Vagina (tissue), 2 donors: Measurements from ENCODE around the gene PCNX1. TPM values are rescaled to one million over a fixed set of nuclear protein-coding genes. Genes with fewer than 3 reads are reported as not detected.

Source experiments
- DNase-seq, 2 donors: peaks; one replicate each; pipeline ENCODE4 v3.0.0-alpha.2; 2017; ENCODE audit errors: extremely low spot score in 2 of 2
- H3K27ac ChIP-seq: fragments of 200-600 bp; sonication (generic); one replicate; pipeline ENCODE4 v1.5.1; 2019
- H3K27me3 ChIP-seq: fragments of 200-600 bp; sonication (generic); one replicate; pipeline ENCODE4 v1.5.1; 2019
- H3K36me3 ChIP-seq, 2 donors: fragments of 200-600 bp; sonication (generic); one replicate each; pipeline ENCODE4 v1.5.1; 2017 to 2019
- H3K4me1 ChIP-seq: fragments of 200-600 bp; sonication (generic); one replicate; pipeline ENCODE4 v1.5.1; 2019
- H3K4me3 ChIP-seq, 2 donors: fragments of 200-600 bp; sonication (generic); 1 replicate in 1 of 2; 2 replicates in 1 of 2; pipeline ENCODE4 v1.5.1; 2016 to 2019
- H3K9me3 ChIP-seq: fragments of 200-600 bp; sonication (generic); one replicate; pipeline ENCODE4 v1.5.1; 2019
- POLR2A ChIP-seq, 2 donors: fragments of 450-650 bp; IDR thresholded peaks; one replicate each; pipeline ENCODE4 v1.6.1; 2017; ENCODE audit warnings: antibody characterized with exemption in 2 of 2, mild to moderate bottlenecking in 2 of 2, moderate library complexity in 2 of 2
- POLR2AphosphoS5 ChIP-seq, 2 donors: sonication (generic); formaldehyde crosslinking; IDR thresholded peaks; one replicate each; pipeline ENCODE4 v1.9.0; 2017; ENCODE audit warnings: antibody characterized with exemption in 2 of 2, mild to moderate bottlenecking in 2 of 2, low read depth in 1 of 2; ENCODE audit not compliant: insufficient read depth in 1 of 2
- intact Hi-C: fragments of 100-400 bp; cut with DNase I; formaldehyde crosslinking; loops from one replicate; pipeline ENCODE4 v1.15.1; 2023
- total RNA-seq: library from RNA; depleted of rRNA; stranded (reverse); fragments of >200 nt; gene quantifications from one replicate; pipeline ENCODE4 v1.2.3, GENCODE V29; 2016
- TF ChIP-seq, protein P1 (sequence below), 3 experiments: fragments of 450-650 bp in 2 of 3; fragments of 200-600 bp in 1 of 3; sonication (generic) in 1 of 3; IDR thresholded peaks; one replicate each; pipeline ENCODE4 v1.5.1; 2017 to 2019; ENCODE audit warnings: antibody characterized with exemption in 3 of 3, mild to moderate bottlenecking in 2 of 3, moderate library complexity in 2 of 3

The PCNX1 gene
- total RNA-seq, 1 donor from 2014 or later: 59.7 TPM

DNA sequence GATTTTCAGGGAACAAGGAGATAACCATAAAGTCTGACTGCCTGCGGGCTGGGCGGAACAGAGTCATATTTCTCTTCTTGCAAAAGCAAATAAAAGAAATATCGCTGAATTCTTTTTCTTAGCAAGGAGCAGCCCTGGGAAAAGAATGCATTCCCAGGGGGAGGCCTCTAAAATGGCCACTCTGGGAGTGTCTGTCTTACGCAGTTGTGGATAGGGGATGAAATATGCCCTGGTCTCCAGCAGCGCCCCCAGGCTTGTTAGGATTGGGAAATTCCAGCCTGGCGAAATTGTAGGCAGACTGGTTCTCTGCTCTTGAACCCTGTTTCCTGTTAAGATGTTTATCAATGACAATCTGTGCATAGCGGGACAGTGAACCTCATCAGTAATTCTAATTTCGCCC lies 40.5 kb downstream of the PCNX1 start:
- intact Hi-C loops: no loop called here
- no peaks in the 10 kb centered on the region for H3K27me3 ChIP-seq
- TF ChIP-seq POLR2A (IDR thresholded peaks at IDR 0.05) (no peak), POLR2AphosphoS5 (IDR thresholded peaks at IDR 0.05; ENCODE audit: insufficient read depth in 1 of 2, low read depth in 1 of 2) (no peak)
- TF ChIP-seq, protein P1, sequence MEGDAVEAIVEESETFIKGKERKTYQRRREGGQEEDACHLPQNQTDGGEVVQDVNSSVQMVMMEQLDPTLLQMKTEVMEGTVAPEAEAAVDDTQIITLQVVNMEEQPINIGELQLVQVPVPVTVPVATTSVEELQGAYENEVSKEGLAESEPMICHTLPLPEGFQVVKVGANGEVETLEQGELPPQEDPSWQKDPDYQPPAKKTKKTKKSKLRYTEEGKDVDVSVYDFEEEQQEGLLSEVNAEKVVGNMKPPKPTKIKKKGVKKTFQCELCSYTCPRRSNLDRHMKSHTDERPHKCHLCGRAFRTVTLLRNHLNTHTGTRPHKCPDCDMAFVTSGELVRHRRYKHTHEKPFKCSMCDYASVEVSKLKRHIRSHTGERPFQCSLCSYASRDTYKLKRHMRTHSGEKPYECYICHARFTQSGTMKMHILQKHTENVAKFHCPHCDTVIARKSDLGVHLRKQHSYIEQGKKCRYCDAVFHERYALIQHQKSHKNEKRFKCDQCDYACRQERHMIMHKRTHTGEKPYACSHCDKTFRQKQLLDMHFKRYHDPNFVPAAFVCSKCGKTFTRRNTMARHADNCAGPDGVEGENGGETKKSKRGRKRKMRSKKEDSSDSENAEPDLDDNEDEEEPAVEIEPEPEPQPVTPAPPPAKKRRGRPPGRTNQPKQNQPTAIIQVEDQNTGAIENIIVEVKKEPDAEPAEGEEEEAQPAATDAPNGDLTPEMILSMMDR (IDR thresholded peaks at IDR 0.05): no peak
- H3K27ac ChIP-seq: no peak overlapping the region
- no peaks in the 10 kb centered on the region for H3K9me3 ChIP-seq
- no peak for DNase-seq
- H3K4me3 ChIP-seq: no peak overlapping the region
- no peaks in the 10 kb centered on the region for H3K4me1 ChIP-seq
- peaks cover 0 to 16% of the 10 kb centered on the region in 2 donors for H3K36me3 ChIP-seq

DNA sequence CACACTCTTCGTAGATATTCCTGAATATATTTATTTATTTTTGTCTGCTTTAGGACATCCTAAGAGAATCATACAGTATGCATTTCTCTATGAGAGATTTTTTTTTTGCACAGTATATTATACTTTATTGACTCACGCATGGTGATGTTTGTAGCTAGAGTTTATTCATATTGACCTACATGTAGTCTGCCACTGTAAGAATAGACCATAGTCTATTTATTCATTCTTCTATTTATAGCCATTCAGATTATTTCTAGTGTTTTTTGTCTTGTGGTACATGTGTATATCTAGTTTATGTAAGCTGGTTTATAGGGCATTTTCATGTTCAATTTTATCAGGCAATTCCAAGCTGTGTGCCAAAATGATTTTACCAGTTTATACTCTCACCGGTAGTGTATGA lies 45.2 kb downstream of the PCNX1 start:
- TF ChIP-seq POLR2AphosphoS5 (IDR thresholded peaks at IDR 0.05; ENCODE audit: insufficient read depth in 1 of 2, low read depth in 1 of 2) (no peak), POLR2A (IDR thresholded peaks at IDR 0.05) (no peak)
- TF ChIP-seq, protein P1 (IDR thresholded peaks at IDR 0.05): no peak
- no peak for DNase-seq
- Histone ChIP-seq H3K4me3 (no peak overlapping the region), H3K27me3 (no peaks in the 10 kb centered on the region), H3K4me1 (peaks cover 14% of the 10 kb centered on the region), H3K36me3 (peaks cover 0 to 8% of the 10 kb centered on the region in 2 donors), H3K9me3 (no peaks in the 10 kb centered on the region), H3K27ac (no peak overlapping the region)
- intact Hi-C loops: no loop called here

DNA sequence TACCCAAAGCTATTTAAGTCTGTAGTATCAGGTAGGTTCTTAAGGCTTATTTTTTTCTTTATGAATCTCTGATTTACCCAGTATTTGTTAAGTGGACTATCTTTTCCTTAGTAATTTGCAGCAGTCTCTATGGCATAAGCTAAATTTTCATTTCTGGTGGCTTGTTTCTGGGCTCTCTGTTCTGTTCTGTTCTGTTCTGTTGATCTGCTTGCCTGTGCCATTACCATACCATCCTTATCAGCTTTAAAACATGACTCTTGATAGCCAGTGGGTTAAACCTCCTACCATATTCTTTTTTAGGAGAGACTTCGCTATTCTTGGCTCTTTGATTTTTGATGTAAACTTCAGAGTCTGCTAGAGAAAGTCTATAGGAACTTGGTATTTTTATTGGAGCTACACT lies 46.8 kb downstream of the PCNX1 start:
- H3K4me3 ChIP-seq: no peak overlapping the region
- TF ChIP-seq POLR2AphosphoS5 (IDR thresholded peaks at IDR 0.05; ENCODE audit: insufficient read depth in 1 of 2, low read depth in 1 of 2): no peak
- no peak for TF ChIP-seq POLR2A (IDR thresholded peaks at IDR 0.05)
- TF ChIP-seq, protein P1 (IDR thresholded peaks at IDR 0.05): no peak
- intact Hi-C loops: no loop called here
- H3K36me3 ChIP-seq: no peaks in the 10 kb centered on the region
- no peak overlapping the region for H3K27ac ChIP-seq
- H3K27me3 ChIP-seq: no peaks in the 10 kb centered on the region
- H3K9me3 ChIP-seq: no peaks in the 10 kb centered on the region
- no peak for DNase-seq
- peaks cover 14% of the 10 kb centered on the region for H3K4me1 ChIP-seq

DNA sequence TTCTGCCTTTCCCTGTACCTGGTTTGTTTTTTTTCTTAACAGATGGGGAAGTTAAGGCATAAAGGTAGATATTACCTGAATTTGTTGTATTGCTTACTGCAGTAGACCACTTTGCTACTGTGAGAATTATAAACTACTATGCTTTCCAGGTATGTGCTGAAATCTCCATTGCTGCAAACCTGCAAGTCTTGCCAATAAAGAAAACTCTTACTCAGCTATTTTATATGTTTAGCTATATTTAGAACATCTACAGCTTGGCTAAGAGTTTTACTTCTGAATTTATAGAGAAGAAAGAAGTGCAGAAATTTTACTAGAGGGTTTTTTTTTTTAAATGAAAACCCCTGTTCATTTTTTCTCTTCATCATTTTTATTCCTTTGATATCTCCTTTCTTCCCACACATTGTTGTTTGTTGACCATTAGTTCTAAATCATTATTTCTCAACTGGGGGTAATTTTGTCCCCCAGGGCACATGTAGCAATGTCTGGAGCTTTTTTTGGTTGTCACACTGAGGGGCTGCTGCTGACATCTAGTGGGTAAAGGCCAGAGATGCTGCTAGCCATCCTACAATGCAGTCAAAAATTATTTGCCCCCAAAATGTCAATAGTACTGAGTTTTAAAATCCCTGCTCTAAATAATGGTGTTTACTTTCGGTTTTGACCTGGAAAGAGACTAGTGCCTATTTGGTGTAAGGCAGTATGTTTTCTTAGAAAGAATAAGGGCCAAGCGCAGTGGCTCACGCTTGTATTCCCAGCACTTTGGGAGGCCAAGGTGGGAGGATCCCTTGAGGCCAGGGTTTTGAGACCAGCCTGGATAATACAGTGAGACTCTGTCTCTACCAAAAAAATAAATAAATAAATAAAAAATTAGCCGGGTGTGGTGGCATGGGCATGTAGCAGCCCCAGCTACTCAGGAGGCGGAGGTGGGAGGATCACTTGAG lies 48.6 kb downstream of the PCNX1 start:
- H3K27me3 ChIP-seq: no peaks in the 10 kb centered on the region
- H3K9me3 ChIP-seq: no peaks in the 10 kb centered on the region
- H3K4me3 ChIP-seq: no peak overlapping the region
- TF ChIP-seq POLR2A (IDR thresholded peaks at IDR 0.05): no peak
- TF ChIP-seq, protein P1 (IDR thresholded peaks at IDR 0.05): no peak
- TF ChIP-seq POLR2AphosphoS5 (IDR thresholded peaks at IDR 0.05; ENCODE audit: insufficient read depth in 1 of 2, low read depth in 1 of 2): no peak
- peaks cover 14% of the 10 kb centered on the region for H3K4me1 ChIP-seq
- H3K36me3 ChIP-seq: no peaks in the 10 kb centered on the region
- DNase-seq: no peak
- intact Hi-C loops: no loop called here
- no peak overlapping the region for H3K27ac ChIP-seq

DNA sequence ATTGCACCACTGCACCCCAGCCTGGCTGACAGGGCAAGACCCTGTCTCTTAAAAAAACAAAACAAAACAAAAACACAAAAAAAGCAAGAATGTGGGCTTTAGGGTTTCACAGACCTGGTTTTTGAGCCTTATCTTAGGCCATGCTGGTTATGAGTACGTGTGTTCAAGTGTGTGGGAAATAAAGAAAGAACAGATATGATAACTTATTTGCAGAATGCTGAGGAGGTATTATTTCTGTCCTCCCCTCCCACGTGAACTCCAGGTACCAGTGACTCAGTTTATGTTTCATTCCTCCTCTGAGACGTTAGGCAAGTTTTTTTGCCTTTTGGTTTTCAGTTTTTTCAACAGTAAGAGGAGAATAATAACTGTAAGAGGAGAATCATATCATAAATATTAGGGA lies 49.3 kb downstream of the PCNX1 start:
- DNase-seq: no peak
- Histone ChIP-seq H3K27ac (no peak overlapping the region), H3K27me3 (no peaks in the 10 kb centered on the region), H3K4me1 (peaks cover 14% of the 10 kb centered on the region), H3K9me3 (no peaks in the 10 kb centered on the region), H3K36me3 (no peaks in the 10 kb centered on the region), H3K4me3 (no peak overlapping the region)
- TF ChIP-seq POLR2A (IDR thresholded peaks at IDR 0.05) (no peak), POLR2AphosphoS5 (IDR thresholded peaks at IDR 0.05; ENCODE audit: insufficient read depth in 1 of 2, low read depth in 1 of 2) (no peak)
- TF ChIP-seq, protein P1 (IDR thresholded peaks at IDR 0.05): no peak
- intact Hi-C loops: no loop called here
